GM21381 (cell line): Measurements from ENCODE around the gene C1QTNF12.
"Not testable (repeated sequence)": the region's sequence is repeated elsewhere in the genome, so short reads cannot be mapped to it uniquely, and the experiment has no call there.

Source experiments
- ATAC-seq: cut with Tn5 transposase; IDR thresholded peaks from one replicate; pipeline ENCODE4 v1.9.1; 2021; ENCODE audit warnings: mild to moderate bottlenecking, moderate library complexity; ENCODE audit not compliant: unreplicated experiment

C1QTNF12 gene

GRCh38 chr1:1199961-1200875 is 46.3 kb downstream of the C1QTNF12 start:
- no peak for ATAC-seq

GRCh38 chr1:1199141-1199960 is 47.2 kb downstream of the C1QTNF12 start:
- ATAC-seq = no peak

GRCh38 chr1:1198423-1199140 is 47.9 kb downstream of the C1QTNF12 start:
- ATAC-seq = no peak

- ATAC-seq = no peak
These were observed 48.7 kb downstream of the C1QTNF12 start for GRCh38 chr1:1197551-1198422.

GRCh38 chr1:1197188-1197500 is 49.4 kb downstream of the C1QTNF12 start:
- ATAC-seq = no peak

GRCh38 chr1:1196431-1197187 is 49.9 kb downstream of the C1QTNF12 start:
- ATAC-seq = no peak

- ATAC-seq = not testable (repeated sequence)
These were observed 50.8 kb downstream of the C1QTNF12 start for GRCh38 chr1:1195726-1196125.

GRCh38 chr1:1194723-1195122 is 51.8 kb downstream of the C1QTNF12 start:
- no peak for ATAC-seq
